HG03159 (cell line): ENCODE measurements around the gene TIMD4.
"Not testable (repeated sequence)": the region's sequence is repeated elsewhere in the genome, so short reads cannot be mapped to it uniquely, and the experiment has no call there.

Experiments
- ATAC-seq: cut with Tn5 transposase; IDR thresholded peaks from one replicate; pipeline ENCODE4 v1.9.1; 2021; ENCODE audit warnings: mild to moderate bottlenecking, moderate library complexity; ENCODE audit not compliant: unreplicated experiment

TIMD4 gene

DNA sequence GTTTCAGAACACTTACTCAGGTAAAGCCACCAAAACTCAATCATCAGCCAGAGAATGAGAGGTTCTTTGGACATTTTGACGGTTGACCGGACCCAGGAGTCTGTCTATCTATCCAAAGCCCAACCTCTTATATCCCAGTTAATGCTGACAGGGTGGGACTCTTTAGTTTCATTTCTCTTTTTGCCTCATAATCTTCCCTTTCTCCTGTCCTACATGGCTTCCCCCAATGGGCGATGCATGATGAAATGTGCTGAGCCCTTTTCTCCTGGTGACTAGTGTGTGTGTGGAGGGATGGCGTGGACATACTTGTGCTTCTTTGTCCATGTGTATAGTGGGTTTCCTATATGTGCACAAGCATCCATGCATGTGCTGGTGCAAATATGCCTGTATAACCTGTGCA lies at the start of gene TIMD4:
Gene TIMD4, minus strand, starts transcription at position 102 of the 400 bp plus-strand sequence. Its CDS starts 28 bp downstream, at position 74.
- ATAC-seq = no peak

DNA sequence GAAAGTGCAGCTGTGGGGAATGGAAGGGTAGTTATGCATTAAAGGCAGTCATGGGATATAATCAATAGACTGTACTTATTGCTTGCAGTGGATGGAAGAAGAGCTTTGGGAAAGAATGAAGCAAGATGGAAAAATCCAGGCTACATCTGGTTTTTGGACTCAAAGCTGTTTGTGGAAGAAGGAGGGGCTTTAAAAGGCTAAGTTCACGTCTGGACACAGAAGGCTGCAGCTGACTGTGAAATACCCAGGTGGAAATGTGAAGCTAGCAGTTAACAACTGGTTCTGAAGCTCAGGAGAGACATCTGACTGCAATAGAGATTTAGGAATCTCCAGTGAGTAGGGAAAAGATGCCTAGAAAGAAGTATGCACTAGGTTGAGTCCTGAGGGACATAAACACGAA lies 43.2 kb upstream of the TIMD4 start:
- ATAC-seq = no peak

DNA sequence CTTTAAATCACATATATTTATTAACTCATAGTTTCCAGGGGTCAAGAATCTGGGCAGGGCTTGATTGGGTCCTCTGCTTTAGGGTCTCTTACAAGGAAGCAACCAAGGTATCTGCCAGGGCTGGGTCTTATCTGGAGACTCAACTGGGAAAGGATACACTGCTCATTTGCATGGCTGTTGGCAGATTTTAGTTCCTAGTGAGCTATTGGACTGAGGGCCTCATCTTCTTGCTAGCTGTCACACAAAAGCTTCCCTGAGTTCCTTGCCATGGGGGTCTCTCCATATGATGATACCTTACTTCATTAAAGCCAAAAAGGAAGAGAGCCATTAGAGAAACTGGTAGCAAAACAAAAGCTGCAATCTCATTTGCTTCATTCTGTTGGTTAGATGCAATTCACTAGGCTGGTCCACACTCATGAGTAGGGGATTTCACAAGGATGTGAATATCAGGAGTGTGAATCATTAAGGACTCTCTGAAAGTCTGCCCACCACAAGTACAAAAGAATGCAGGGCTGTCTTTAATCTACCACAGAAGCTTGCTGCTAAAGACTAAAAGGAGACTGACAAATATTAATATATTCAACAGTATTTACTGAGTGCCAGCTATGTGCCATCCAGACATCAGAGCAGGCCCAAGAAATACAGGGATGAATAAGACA lies 42.0 kb upstream of the TIMD4 start:
- no peak for ATAC-seq

DNA sequence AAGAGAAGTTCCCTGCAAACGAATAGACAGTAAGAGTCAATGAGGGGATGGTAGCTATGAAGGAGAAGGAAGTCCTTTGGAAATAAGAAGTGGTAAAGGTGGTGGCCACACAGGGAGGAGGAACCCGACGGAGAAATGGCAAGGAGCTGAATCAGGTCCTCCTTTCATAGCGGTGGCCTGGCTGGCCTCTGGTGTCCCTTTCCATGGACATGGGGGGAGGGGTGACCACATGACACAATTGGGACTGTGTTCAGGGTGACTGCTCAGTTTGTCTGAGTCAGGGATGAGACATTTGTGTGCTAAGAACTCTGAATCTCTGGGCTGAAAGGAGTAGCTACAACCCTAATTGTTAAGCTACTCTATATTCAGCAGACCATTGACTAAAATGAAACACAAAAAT lies 28.7 kb upstream of the TIMD4 start:
- no peak for ATAC-seq

DNA sequence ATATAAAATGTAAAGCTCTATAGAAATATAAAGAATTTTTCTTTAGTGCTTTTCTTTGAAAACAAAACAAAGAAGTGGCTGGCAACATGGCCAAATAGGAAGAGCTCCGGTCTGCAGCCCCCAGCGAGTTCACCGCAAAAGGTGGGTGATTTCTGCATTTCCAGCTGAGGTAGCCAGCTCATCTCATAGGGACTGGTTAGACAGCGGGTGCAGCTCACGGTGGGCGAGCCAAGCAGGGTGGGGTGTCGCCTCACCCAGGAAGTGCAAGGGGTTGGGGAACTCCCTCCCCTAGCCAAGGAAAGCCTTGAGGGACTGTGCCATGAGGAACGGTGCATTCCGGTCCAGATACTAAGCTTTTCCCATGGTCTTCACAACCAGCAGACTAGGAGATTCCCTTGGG lies 21.0 kb upstream of the TIMD4 start:
- no peak for ATAC-seq

DNA sequence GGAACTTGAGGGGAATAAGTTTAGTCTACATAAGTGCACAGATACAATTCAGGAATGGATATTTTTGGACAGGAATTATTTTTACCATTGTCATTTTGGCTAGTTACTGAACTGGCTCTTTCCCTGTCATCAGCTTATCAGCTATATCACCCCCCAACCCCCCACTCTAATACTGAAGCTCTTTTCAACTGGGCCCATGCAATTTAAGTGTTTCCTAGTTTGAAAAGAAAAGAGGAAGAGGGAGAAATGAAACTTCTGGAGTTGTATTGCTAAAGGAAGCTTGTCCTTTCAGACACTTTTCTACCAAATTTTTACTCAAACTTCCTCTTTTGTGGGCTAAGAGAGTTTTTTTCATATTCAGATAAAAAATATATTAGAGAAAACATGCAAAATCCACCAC lies 18.5 kb upstream of the TIMD4 start:
- no peak for ATAC-seq

DNA sequence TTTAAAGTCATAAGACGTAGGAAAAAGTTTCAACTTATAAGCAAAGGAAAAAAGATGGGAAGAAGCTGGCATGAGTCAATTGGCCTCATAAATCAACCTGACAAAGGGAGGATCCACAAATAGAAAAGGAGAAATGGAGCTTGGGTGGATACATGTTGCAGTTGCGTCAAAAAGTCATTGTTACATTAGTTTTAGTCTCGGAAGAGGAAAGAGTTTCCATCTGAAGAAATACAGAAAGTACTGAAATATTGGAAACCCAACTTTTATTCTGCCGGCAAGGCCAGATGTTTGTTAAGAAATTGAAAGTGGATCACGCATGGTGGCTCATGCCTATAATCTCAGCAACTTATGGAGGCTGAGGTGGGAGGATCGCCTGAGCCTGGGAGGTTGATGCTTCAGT lies 11.3 kb upstream of the TIMD4 start:
- ATAC-seq = no peak

DNA sequence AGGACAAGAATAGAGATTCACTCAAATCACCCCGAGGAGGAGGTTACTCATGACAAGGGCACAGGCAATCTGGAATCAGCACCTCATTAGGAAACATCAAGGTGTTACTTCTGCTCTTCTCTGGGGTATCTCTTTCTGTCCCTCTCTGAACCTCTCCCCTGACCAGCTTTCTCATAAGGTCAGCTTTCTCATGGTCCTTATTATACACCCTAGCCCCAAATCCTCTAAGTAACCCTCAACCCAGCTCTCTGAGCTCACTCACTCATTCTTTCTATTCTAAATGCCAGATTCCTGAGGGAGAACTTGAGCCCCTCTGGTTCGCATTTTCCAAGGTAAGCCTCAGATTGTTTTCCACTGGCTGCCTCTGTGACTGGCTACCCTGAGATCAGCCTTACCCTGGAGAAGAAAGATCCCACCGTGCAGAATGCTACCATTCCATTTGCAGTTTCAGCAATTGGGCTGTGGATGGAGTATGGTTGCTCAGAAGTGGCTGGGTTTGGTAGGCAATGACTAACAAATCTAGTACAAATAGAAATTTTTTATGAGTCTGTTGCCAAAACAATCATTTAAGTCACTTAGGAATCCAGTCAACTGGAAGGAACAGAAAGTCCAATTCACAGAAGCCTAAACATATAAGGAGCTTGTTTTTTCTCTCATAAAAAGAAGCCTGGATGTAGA lies 9.0 kb upstream of the TIMD4 start:
- ATAC-seq = no peak

DNA sequence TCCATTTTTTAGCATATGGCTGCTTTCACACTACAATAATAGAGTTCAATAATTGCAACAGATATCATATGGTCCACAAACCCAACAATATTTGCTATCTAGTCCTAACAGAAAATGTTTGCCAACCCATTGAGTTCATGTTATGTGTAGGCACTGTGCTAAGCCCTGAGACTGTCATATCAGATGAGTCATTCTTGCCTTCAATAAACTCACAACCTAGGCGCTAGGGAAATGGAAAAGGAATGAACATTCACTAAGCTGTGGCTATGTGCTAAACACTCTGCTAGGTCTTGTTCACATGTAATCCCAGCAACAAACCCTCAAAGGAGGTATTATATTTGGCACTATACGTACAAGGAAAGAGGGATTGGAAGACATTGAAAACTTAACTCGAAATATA lies 8.4 kb upstream of the TIMD4 start:
- no peak for ATAC-seq

DNA sequence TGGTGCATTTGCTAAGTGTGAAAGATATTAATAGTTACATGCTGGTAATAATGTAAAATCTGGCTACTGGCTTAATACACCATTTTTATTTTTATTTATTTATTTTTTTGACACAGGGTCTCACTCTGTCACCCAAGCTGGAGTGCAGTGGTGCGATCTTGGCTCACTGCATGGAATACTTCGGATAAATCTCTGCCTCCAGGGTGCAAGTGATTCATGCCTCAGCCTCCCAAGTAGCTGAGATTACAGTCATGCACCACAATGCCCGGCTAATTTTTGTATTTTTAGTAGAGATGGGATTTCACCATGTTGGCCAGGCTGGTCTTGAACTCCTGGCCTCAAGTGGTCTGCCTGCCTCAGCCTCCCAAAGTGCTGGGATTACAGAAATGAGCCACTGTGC lies 4.4 kb upstream of the TIMD4 start:
- ATAC-seq = not testable (repeated sequence)

DNA sequence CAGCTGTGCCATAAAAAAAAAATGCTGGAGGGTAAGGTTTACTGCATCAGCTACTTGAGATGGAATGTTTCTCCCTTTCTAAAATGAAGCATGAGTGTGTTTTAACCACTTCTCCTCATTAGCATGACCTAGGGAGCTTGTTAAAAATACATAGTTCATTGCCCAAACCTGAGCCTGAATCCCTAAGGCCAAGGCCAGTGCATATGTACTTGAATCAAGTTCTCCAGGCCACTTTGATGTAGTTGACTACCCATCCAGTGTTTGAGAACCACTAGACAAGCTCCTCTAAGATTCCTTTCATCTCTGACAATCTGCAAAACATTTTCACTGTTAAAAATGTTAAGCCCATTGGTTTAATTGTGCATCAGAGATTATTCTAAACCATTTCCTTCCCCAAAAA lies 6.7 kb downstream of the TIMD4 start:
- no peak for ATAC-seq

DNA sequence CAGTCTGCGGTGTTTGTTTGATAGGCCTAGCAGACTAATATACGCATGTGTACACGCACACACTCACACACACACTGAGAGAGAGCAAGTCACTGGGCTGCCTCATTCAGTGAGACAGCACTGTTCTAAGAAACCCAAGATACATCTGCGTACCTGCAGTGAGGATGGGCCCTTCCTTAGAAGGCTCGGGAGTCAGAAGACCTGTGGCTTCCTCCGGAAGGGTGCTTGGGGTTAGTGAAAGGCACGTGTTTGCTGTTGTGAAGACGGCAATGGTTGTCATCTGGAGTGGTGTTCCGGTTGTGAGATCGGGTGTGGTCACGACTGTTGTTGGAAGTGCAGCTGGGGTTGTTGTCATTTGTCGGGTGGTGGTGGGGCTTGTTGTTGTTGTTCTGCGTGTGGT lies 11.7 kb downstream of the TIMD4 start:
- ATAC-seq = no peak

DNA sequence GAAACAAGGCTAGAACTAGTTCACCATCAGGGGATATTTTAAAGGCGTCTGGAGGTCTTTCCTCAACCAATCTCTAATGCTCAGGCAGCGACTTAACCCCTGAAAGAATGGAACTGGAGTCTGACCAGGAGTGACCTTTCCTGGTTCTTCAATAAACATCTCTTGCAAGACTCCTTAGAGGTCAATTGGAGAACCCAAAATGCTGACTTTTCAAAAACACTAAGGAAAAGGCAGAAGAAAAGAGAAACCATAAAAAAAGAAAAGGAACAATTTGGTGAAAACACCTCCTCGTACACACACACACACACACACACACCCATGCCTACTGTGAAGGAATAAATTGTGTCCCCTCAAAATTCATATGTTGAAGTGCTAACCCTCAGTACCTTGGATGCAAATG lies 12.3 kb downstream of the TIMD4 start:
- ATAC-seq = no peak

DNA sequence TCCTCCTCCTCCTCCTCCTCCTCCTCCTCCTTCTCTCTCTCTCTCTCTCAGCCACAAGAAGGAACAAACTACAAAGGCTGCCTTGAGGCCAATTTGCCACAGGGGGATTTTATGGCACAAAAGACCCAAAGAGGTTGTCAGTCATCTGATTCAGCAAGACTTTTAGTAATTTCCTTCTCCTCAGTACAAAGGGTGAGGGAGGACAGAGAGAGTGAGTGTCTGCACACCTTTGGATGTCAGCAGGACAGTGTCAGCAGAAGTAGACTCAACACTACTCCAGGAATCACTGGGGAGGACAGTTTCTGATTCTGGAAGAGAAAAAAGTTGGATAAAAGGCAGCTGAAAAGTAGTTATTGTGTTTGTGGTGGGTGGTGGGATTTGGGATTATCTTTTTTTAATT lies 13.6 kb downstream of the TIMD4 start:
- no peak for ATAC-seq

DNA sequence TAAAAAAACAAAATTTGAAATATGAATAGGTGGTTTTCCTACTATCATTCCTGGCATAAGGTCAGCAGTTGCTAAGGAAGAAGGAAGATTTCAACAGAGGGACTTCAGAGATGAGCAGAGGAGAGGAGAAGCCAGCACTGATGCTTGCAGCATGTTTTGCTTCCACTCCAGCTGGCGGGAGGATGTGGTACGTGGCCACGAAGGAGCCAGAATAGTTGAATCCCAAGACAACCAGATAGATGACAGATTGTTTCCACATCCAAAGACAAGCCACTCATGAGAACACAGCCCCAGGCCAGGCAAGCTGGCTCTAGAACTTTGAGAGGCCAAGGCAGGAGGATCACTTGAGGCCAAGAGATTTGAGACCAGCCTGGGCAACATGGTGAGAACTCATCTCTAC lies 15.1 kb downstream of the TIMD4 start:
- no peak for ATAC-seq

DNA sequence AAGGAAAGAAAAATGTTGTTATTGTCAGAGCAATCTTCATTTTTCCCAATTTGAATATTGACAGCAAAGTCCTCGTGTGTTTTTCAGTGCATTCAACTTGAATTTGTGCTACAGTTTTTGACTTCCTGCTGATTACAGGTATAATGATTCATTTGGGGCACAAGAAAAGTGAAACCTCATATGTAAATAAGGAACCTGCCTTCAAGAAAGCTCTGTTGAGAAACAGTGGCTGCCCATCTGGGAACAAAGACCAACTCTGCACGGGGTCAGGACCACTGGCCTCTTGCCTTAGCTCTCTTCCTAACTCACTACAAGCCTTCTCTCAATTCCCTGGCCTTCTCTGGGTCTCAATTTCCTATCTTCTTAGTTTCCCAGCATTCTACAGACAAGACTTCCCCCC lies 21.0 kb downstream of the TIMD4 start:
- peak; percentile 97 for ATAC-seq

DNA sequence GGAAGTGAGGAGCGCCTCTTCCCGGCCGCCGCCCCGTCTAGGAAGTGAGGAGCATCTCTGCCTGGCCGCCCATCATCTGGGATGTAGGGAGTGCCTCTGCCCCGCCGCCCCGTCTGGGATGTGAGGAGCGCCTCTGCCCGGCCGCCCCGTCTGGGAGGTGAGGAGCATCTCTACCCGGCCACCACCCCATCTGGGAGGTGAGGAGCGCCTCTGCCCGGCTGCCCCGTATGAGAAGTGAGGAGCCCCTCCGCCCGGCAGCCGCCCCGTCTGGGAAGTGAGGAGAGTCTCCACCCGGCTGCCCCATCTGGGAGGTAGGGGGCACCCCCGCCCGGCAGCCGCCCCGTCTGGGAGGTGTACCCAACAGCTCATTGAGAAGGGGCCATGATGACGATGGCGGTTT lies 22.6 kb downstream of the TIMD4 start:
- ATAC-seq = not testable (repeated sequence)

DNA sequence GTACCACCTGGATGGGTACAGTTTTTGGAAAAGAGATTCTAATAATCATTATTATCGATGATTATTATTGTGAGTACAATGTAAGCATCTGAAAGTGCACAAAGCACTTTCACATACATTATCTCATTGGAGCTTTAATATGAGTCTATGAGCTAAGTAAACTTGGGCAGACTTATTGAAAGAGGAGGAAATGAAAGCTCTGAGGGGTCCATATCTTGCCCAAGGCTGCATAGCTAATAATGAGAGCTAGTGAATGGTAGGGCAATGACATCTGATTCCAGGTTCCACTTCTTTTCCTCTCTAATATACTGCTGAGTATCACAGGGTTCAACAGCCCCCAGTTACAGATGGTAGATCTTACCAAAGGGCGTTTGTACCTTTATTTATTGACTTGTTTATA lies 26.1 kb downstream of the TIMD4 start:
- peak; percentile 31 for ATAC-seq

DNA sequence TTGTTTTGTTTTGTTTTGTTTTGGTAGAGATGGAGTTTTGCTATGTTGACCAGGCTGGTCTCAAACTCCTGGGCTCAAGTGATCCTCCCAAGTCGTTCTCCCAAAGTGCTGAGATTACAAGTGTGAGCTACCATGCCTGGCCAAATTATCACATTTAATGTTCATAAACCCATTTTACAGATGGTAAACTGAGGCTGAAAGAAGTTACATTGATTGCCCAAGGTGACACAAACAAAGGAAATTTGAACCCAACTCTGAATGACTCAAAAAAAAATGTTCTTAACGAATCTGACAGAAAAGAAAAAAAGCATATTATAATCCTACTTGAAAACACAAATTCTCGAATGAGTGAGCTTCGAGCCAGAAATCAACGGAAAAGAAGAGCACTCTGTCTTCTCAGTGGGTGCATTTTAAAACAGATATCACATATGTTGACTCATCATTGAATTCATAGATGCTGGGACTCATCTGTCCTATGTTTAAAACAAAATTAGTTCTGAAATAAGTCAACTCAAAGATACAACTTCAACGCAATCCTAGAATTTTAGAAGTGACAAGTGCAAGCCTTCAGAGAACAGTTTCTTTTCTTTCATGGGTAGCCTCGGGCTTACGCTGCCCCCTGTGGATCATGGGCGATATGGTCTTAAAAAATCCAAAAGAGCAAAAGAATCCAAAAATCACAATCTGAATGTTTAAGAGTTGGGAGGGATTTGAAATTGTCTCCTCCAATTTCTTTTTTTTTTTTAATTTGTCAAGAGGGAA lies 28.4 kb downstream of the TIMD4 start:
- ATAC-seq = no peak

DNA sequence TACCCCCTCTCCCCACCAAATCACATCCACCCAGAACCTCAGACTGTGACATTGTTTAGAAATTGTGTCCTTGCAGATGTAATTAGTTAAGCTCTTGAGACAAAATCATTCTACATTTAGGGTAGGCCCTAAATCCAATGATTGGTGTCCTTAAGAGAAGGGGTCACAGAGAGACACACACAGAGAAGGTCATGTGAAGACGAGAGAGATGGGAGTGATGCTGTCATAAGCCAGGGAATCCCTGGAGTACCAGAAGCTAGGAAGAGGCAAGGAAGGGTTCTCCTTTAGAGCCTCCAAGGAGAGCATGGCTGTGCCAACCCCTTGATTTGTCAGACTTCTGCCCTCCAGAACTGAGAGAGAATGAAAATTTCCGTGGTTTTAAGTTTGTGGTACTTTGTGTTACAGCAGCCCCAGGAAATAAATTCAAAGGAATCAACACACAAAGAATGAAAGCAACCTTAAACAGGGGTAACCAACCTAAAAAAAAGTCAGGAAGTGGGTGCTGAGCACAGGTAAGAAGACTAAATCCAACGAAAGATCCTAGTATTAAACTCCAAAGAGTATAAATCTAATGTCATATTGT lies 33.6 kb downstream of the TIMD4 start:
- ATAC-seq = no peak

DNA sequence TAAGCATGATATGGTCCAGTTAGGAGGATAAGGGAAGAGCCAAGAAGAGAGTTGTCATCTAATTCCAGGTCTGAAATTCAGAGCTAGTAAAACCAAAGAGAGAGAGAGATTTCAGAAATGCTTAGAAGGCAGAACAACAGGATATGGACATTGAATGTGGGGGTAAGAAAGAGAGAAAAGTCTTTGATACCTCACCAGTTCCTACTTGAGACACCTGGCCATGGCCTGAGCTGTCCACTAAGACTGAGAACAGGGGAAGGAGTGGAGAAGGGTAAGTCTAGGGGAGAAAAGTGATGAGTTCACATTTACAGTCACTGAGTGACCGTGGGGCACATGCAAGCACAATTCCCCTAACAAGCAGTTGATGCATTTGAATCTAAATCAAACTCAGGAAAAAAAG lies 35.5 kb downstream of the TIMD4 start:
- ATAC-seq = no peak

DNA sequence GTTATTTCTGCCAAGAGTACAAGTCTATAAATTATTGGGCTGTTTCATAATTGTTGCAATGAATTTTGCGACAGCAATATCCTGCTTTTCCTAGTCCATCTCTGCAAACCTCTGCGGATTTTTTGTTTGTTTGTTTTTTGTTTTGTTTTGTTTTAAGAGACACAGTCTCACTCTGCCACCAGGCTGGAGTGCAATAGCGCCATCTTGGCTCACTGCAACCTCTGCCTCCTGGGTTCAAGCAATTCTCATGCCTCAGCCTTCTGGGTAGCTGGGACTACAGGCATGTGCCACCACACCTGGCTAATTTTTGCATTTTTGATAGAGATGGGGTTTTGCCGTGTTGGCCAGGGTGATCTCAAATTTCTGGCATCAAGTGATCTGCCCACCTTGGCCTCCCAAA lies 37.3 kb downstream of the TIMD4 start:
- not testable (repeated sequence) for ATAC-seq
